Upper lobe of left lung (tissue), 4 donors: ENCODE data around the gene FLT1.

Experiments used
- CTCF ChIP-seq, 6 experiments: fragments of 450-650 bp in 4 of 6; fragments of 200-600 bp in 2 of 6; sonication (generic) in 2 of 6; IDR thresholded peaks; one replicate each; pipeline ENCODE4 v1.5.1; 2016 to 2019; ENCODE audit warnings: antibody characterized with exemption in 6 of 6
- POLR2A ChIP-seq, 4 donors: fragments of 450-650 bp; IDR thresholded peaks; one replicate each; pipeline ENCODE4 v1.5.1; 2016 to 2017; ENCODE audit warnings: antibody characterized with exemption in 4 of 4, mild to moderate bottlenecking in 2 of 4

GRCh38 chr13:28413999-28414398 lies 80.9 kb downstream of the FLT1 start:
- TF ChIP-seq POLR2A (IDR thresholded peaks at IDR 0.05) (no peak), CTCF (IDR thresholded peaks at IDR 0.05) (no peak)
